H1 (cell line): ENCODE measurements around the gene UBXN11. TPM values are rescaled to one million over a fixed set of nuclear protein-coding genes. Genes with fewer than 3 reads are reported as not detected.

Experiments used
- CTCF ChIA-PET: fragments of 300-600 bp; sonication (Branson Sonifier 250); formaldehyde crosslinking; loops from one replicate; lab custom pipeline; 2021; ENCODE audit not compliant: partially characterized antibody; lab: Charles Lee
- POLR2A ChIA-PET: fragments of 300-600 bp; sonication (Branson Sonifier 250); formaldehyde crosslinking; loops from one replicate; lab custom pipeline; 2021; ENCODE audit warnings: inconsistent platforms; ENCODE audit not compliant: partially characterized antibody; lab: Charles Lee
- DNase-seq, 2 experiments: peaks; one replicate each; pipeline versions ENCODE4 v3.0.0 to v3.0.0-alpha.2; 2010 to 2022; ENCODE audit warnings: low spot score in 2 of 2, low read depth in 1 of 2, mixed read lengths in 1 of 2
- FAIRE-seq: peaks from 2 replicates; lab custom pipeline; 2011; peaks lifted over from hg19 to GRCh38; lab: Jason Lieb, UNC
- H2AFZ ChIP-seq: 2 replicates; pipeline ENCODE4 v1.8.1; 2012; ENCODE audit warnings: low read length, inconsistent platforms
- H2AK5ac ChIP-seq: 2 replicates; pipeline ENCODE4 v1.6.1; 2013; ENCODE audit warnings: low read depth, low read length
- H2BK120ac ChIP-seq: replicated peaks from 2 replicates; pipeline ENCODE3; 2013; ENCODE audit warnings: low read depth, low read length, inconsistent platforms
- H2BK12ac ChIP-seq: 2 replicates; pipeline ENCODE4 v1.6.1; 2013; ENCODE audit warnings: low read depth, low read length
- H2BK15ac ChIP-seq: 2 replicates; pipeline ENCODE4 v1.6.1; 2013; ENCODE audit warnings: low read length
- H2BK20ac ChIP-seq: 2 replicates; pipeline ENCODE4 v1.6.1; 2013; ENCODE audit warnings: low read length
- H2BK5ac ChIP-seq: 2 replicates; pipeline ENCODE4 v1.6.1; 2013; ENCODE audit warnings: low read depth, low read length
- H3K14ac ChIP-seq: 2 replicates; pipeline ENCODE4 v1.6.1; 2013; ENCODE audit warnings: inconsistent platforms; ENCODE audit not compliant: insufficient read length
- H3K18ac ChIP-seq: 2 replicates; pipeline ENCODE4 v1.6.1; 2013; ENCODE audit warnings: low read length; ENCODE audit errors: extremely low read depth
- H3K23ac ChIP-seq: 2 replicates; pipeline ENCODE4 v1.6.1; 2013; ENCODE audit warnings: inconsistent platforms; ENCODE audit not compliant: insufficient read length
- H3K23me2 ChIP-seq: 2 replicates; pipeline ENCODE4 v1.6.1; 2013; ENCODE audit warnings: low read depth, low read length
- H3K27ac ChIP-seq: 2 replicates; pipeline ENCODE4 v1.6.1; 2011; ENCODE audit warnings: low read depth, low read length, inconsistent platforms
- H3K27me3 ChIP-seq, 4 experiments: replicated peaks in 1 of 4; 1 replicate in 1 of 4; 2 replicates in 3 of 4; pipeline versions ENCODE4 v1.6.1 to v1.8.1; 2011 to 2013; ENCODE audit warnings: low read length in 3 of 4, mild to moderate bottlenecking in 3 of 4, inconsistent platforms in 2 of 4, mixed read lengths in 2 of 4, moderate library complexity in 1 of 4; ENCODE audit not compliant: control insufficient read depth in 3 of 4, insufficient read depth in 3 of 4; ENCODE audit errors: extremely low read depth in 1 of 4
- H3K36me3 ChIP-seq, 4 experiments: 2 replicates each; pipeline versions ENCODE4 v1.6.1 to v1.8.1; 2011 to 2013; ENCODE audit warnings: mild to moderate bottlenecking in 4 of 4, low read length in 3 of 4, moderate library complexity in 2 of 4, control low read depth in 1 of 4, inconsistent platforms in 1 of 4; ENCODE audit not compliant: insufficient read depth in 4 of 4, control insufficient read depth in 2 of 4
- H3K4ac ChIP-seq: replicated peaks from 2 replicates; pipeline ENCODE3; 2013; ENCODE audit warnings: low read length, low read depth, mixed read lengths, inconsistent platforms; ENCODE audit not compliant: insufficient read length
- H3K4me1 ChIP-seq, 4 experiments: replicated peaks in 1 of 4; 1 replicate in 1 of 4; 2 replicates in 3 of 4; pipeline versions ENCODE4 v1.6.1 to v1.8.1; 2011 to 2013; ENCODE audit warnings: low read length in 3 of 4, inconsistent platforms in 2 of 4, mixed read lengths in 1 of 4; ENCODE audit not compliant: insufficient read depth in 4 of 4, control insufficient read depth in 3 of 4
- H3K4me2 ChIP-seq, 2 experiments: 2 replicates each; pipeline versions ENCODE4 v1.6.1 to v1.8.1; 2011 to 2013; ENCODE audit warnings: low read depth in 2 of 2, low read length in 2 of 2, control low read depth in 1 of 2, inconsistent platforms in 1 of 2, mild to moderate bottlenecking in 1 of 2; ENCODE audit not compliant: insufficient read depth in 1 of 2
- H3K4me3 ChIP-seq, 4 experiments: fragments of 200-600, 300-600 bp in 1 of 4; sonication (generic), shearing (Covaris generic), sonication (Bioruptor Twin) in 1 of 4; 2 replicates each; pipeline versions ENCODE4 v1.5.1 to v1.8.1; 2011 to 2016; ENCODE audit warnings: low read length in 4 of 4, low read depth in 3 of 4, control low read depth in 2 of 4, inconsistent platforms in 2 of 4, mild to moderate bottlenecking in 2 of 4, mixed read lengths in 1 of 4, moderate library complexity in 1 of 4; ENCODE audit not compliant: insufficient read depth in 2 of 4; ENCODE audit errors: extremely low read depth in 1 of 4
- H3K56ac ChIP-seq: replicated peaks from 2 replicates; pipeline ENCODE3; 2013; ENCODE audit warnings: low read depth, mild to moderate bottlenecking, mixed read lengths, low read length, inconsistent platforms; ENCODE audit not compliant: insufficient read length
- H3K79me1 ChIP-seq: 2 replicates; pipeline ENCODE4 v1.6.1; 2013; ENCODE audit warnings: low read depth, low read length, control low read depth
- H3K79me2 ChIP-seq, 2 experiments: 2 replicates each; pipeline versions ENCODE4 v1.6.1 to v1.8.1; 2012 to 2013; ENCODE audit warnings: low read length in 2 of 2, mild to moderate bottlenecking in 2 of 2, inconsistent platforms in 1 of 2; ENCODE audit not compliant: insufficient read depth in 2 of 2, control insufficient read depth in 1 of 2
- H3K9ac ChIP-seq, 4 experiments: replicated peaks in 1 of 4; 1 replicate in 1 of 4; 2 replicates in 3 of 4; pipeline versions ENCODE4 v1.6.1 to v1.8.1; 2011 to 2013; ENCODE audit warnings: low read depth in 3 of 4, low read length in 3 of 4, control low read depth in 2 of 4, mild to moderate bottlenecking in 2 of 4, moderate library complexity in 2 of 4, inconsistent platforms in 1 of 4; ENCODE audit errors: extremely low read depth in 1 of 4
- H3K9me3 ChIP-seq, 2 experiments: 2 replicates each; pipeline versions ENCODE4 v1.6.1 to v1.8.1; 2012 to 2013; ENCODE audit warnings: mild to moderate bottlenecking in 2 of 2, moderate library complexity in 2 of 2, control low read depth in 1 of 2, inconsistent platforms in 1 of 2, low read depth in 1 of 2, low read length in 1 of 2, mixed read lengths in 1 of 2; ENCODE audit not compliant: insufficient read depth in 2 of 2
- H4K20me1 ChIP-seq, 2 experiments: replicated peaks in 1 of 2; 2 replicates each; pipeline versions ENCODE3 to v1.8.1; 2011 to 2013; ENCODE audit warnings: inconsistent platforms in 2 of 2, low read length in 2 of 2, mild to moderate bottlenecking in 1 of 2; ENCODE audit not compliant: insufficient read depth in 2 of 2, control insufficient read depth in 1 of 2
- H4K5ac ChIP-seq: 2 replicates; pipeline ENCODE4 v1.6.1; 2013; ENCODE audit warnings: low read length, low read depth, mixed read lengths, inconsistent platforms; ENCODE audit not compliant: insufficient read length
- H4K8ac ChIP-seq: 2 replicates; pipeline ENCODE4 v1.8.0; 2013; ENCODE audit warnings: mild to moderate bottlenecking, moderate library complexity, low read length, inconsistent platforms; ENCODE audit not compliant: insufficient read depth; ENCODE audit errors: extremely low read depth
- H4K91ac ChIP-seq: replicated peaks from 2 replicates; pipeline ENCODE3; 2013; ENCODE audit warnings: low read length, mixed read lengths, inconsistent platforms; ENCODE audit not compliant: insufficient read length
- CTCF ChIP-seq, 3 experiments: IDR thresholded peaks; 1 replicate in 2 of 3; 2 replicates in 1 of 3; pipeline versions ENCODE4 v1.5.1 to v1.6.1; 2011; ENCODE audit warnings: low read length in 3 of 3, mild to moderate bottlenecking in 3 of 3, inconsistent platforms in 2 of 3, low read depth in 1 of 3, moderate library complexity in 1 of 3; ENCODE audit not compliant: insufficient read depth in 1 of 3; ENCODE audit errors: control extremely low read depth in 1 of 3
- GABPA ChIP-seq: IDR thresholded peaks from 2 replicates; pipeline ENCODE4 v1.6.1; 2011; ENCODE audit warnings: mild to moderate bottlenecking, low read length, moderate library complexity, borderline replicate concordance; ENCODE audit not compliant: insufficient read depth
- MAFK ChIP-seq: IDR thresholded peaks from 2 replicates; pipeline ENCODE4 v1.6.1; 2012; ENCODE audit warnings: low read depth, mild to moderate bottlenecking, improper control_type of control experiment, low read length
- RNF2 ChIP-seq: fragments of 200-900, 300-1000 bp; sonication (generic); IDR thresholded peaks from 2 replicates; pipeline ENCODE4 v1.7.1; 2016; ENCODE audit warnings: borderline replicate concordance, low read depth, mild to moderate bottlenecking, antibody characterized with exemption, low read length; ENCODE audit not compliant: poor library complexity, severe bottlenecking; ENCODE audit errors: missing control alignments
- SP1 ChIP-seq: IDR thresholded peaks from 2 replicates; pipeline ENCODE4 v1.6.1; 2011; ENCODE audit warnings: low read depth, low read length
- ZNF274 ChIP-seq: IDR thresholded peaks from 2 replicates; pipeline ENCODE4 v1.7.0; 2012; ENCODE audit warnings: low read length, borderline replicate concordance; ENCODE audit errors: extremely low read depth
- WGBS, 2 experiments: shearing (Covaris generic) in 1 of 2; methylation state at CpG; one replicate each; pipeline versions ENCODE4 v1.1.6 to v1.1.7; 2013 to 2015; ENCODE audit warnings: low lambda C conversion rate in 2 of 2, mixed read lengths in 2 of 2, inconsistent platforms in 1 of 2, low coverage in 1 of 2, missing lambda C conversion rate in 1 of 2; ENCODE audit not compliant: insufficient replicate concordance in 2 of 2, insufficient coverage in 1 of 2, insufficient read length in 1 of 2; ENCODE audit errors: extremely low coverage in 1 of 2, missing lambda C conversion rate in 1 of 2; 5-methylcytosine and 5-hydroxymethylcytosine counted together
- polyA plus RNA-seq, 7 experiments: library from polyadenylated mRNA; depleted of rRNA in 3 of 7; stranded (reverse) in 5 of 7; unstranded in 2 of 7; fragments of >200 nt in 5 of 7; fragments of 200-250 nt in 2 of 7; gene quantifications; 1 replicate in 5 of 7; 2 replicates in 1 of 7; 4 replicates in 1 of 7; pipeline versions ENCODE4 v1.2.1 to v1.2.3, GENCODE V29; 2011 to 2013; ENCODE audit warnings: missing spikeins in 2 of 7, mixed read lengths in 2 of 7
- total RNA-seq: library from RNA; stranded (reverse); fragmentation: NEBNext Ultra II Directional; extraction: Animal tissue kit (Norgen Biotek cat#: 25700); gene quantifications from 2 replicates; pipeline ENCODE4 v1.2.1, GENCODE V29; 2021

UBXN11 gene
- total and polyA plus RNA-seq, 2 of the 8 experiments (the other 6 are each of a cell fraction or from before 2014, with no cell fraction given): 6.3 to 10.4 TPM

DNA sequence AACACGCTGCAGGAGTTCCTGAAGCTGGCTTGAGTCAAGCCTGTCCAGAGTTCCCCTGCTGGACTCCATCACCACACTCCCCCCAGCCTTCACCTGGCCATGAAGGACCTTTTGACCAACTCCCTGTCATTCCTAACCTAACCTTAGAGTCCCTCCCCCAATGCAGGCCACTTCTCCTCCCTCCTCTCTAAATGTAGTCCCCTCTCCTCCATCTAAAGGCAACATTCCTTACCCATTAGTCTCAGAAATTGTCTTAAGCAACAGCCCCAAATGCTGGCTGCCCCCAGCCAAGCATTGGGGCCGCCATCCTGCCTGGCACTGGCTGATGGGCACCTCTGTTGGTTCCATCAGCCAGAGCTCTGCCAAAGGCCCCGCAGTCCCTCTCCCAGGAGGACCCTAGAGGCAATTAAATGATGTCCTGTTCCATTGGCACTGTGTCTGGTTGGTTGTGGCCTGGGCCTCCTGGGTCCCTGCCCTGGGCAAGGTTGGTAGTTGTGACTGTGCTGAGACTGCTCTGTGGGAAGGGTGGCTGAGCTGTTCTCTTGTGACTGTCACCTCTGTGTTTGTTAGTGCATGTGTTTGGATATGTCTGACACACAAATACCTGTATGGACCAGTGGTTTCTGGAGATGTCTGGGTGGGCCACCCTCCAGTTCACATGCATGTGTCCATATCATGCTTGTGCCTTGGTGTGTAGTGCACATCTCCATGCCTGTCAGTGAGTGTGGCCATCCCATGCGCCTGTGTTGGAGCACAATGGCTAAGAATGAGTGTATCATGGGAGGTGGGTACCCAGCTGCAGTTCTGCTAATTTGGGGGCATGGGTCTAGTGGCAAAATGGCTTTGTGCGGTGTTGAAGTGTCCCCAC, 25.1 kb downstream of the UBXN11 start:
- Histone ChIP-seq H2AFZ (no peak overlapping the region), H4K5ac (peak overlapping the region; percentile 41), H4K91ac (peak overlapping the region; percentile 85), H4K8ac (no peak overlapping the region; the same call in 1 of the 2 replicates), H3K23ac (no peak overlapping the region), H3K36me3 (peaks cover 15 to 19% (median 17%) of the 10 kb centered on the region in 4 experiments), H2BK5ac (peak overlapping the region; percentile 27; the same call in 1 of the 2 replicates), H2AK5ac (peak overlapping the region; percentile 42), H3K23me2 (peaks cover 9% of the 10 kb centered on the region; the same call in 1 of the 2 replicates), H2BK12ac (peak overlapping the region; percentile 32; the same call in 1 of the 2 replicates), H3K4me3 (peak overlapping the region in 2 of 4 experiments; percentile 15 to 69; a peak in 3 of 8 replicates), H3K9me3 (no peaks in the 10 kb centered on the region), H3K27me3 (no peaks in the 10 kb centered on the region), H2BK20ac (peak overlapping the region; percentile 82; the same call in 1 of the 2 replicates), H2BK120ac (peak overlapping the region; percentile 30), H4K20me1 (peaks cover 6 to 17% of the 10 kb centered on the region in 2 experiments), H3K9ac (peak overlapping the region in 1 of 4 experiments; percentile 8; a peak in 4 of 7 replicates), H3K18ac (peak overlapping the region; percentile 76), H3K4me2 (peak overlapping the region; percentile 60 to 61), H3K79me2 (peaks cover 0 to 5% of the 10 kb centered on the region in 2 experiments; a peak in 1 of 4 replicates), H2BK15ac (peak overlapping the region; percentile 32), H3K27ac (peak overlapping the region; percentile 64; the same call in 1 of the 2 replicates), H3K14ac (no peak overlapping the region), H3K4ac (peak overlapping the region; percentile 73), H3K79me1 (no peaks in the 10 kb centered on the region), H3K4me1 (peaks cover 8 to 37% (median 22%) of the 10 kb centered on the region in 4 experiments), H3K56ac (no peak overlapping the region)
- CTCF ChIA-PET: interaction anchor here (0.6 to 39.7 kb wide), 13 partner anchors 15 to 190 kb away, joined by 3 to 1530 read pairs (median 4); partner anchors contain the start of genes CATSPER4, CD52, CEP85 and UBXN11
- POLR2A ChIA-PET: interaction anchor here (0.7 to 4.0 kb wide), 11 partner anchors 9 to 220 kb away, joined by 3 to 27 read pairs (median 4); partner anchors contain the start of genes CATSPER4, CD52, LIN28A and PDIK1L
- FAIRE-seq (no peak), DNase-seq (no peak)
- WGBS, 2 experiments: 90% methylated on average over 5 of the region's 5 CpGs; no CpG with 5 or more reads in 1 of the 2 experiments
- TF ChIP-seq GABPA (no peak), MAFK (no peak), SP1 (no peak), ZNF274 (no peak), CTCF (IDR thresholded peaks at IDR 0.05; ENCODE audit: control extremely low read depth in 1 of 3, insufficient read depth in 1 of 3, low read depth in 1 of 3, low read length in 3 of 3) (no peak), RNF2 (no peak)
